Germinal center (tissue), 1 donor: ENCODE data around the gene PIK3R5.
"Not testable (repeated sequence)": the region's sequence is repeated elsewhere in the genome, so short reads cannot be mapped to it uniquely, and the experiment has no call there.

ENCODE experiments used
- DNase-seq: peaks from one replicate; pipeline ENCODE4 v3.0.0; 2012; ENCODE audit warnings: mixed read lengths, low spot score

Gene PIK3R5

DNA sequence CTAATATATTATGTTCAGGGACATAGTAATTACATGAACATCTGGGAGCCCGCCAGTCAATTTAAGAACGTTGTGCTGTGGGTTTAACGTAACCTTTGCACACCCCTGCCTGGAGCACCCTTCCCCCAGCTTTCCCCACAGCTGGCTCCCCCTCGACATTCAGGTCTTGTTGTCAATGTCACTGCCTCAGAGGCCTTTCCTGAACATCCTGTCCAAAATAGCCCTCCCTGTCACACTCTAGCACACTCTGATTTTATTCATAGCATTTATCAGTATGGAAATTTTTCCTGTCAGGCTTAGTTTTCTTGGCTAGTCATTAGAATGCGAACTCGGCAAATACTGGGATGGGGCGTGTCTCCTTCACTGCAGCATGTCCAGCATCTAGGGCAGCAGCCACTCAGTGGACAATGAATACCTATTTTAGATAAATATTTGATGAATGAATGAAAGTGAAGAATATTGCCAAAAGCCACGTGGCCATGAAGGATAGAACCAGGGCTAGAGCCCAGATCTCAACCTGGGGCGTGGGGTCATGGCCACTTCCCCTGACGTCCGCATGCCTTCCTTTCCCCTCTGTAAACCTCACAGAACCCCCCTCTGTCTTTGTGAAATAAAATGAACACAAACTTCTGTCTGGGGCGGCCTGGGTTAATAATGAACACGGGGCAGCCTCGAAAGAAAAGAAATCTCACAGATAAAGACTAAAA is 108.5 kb downstream of the PIK3R5 start:
- DNase-seq, result no peak

DNA sequence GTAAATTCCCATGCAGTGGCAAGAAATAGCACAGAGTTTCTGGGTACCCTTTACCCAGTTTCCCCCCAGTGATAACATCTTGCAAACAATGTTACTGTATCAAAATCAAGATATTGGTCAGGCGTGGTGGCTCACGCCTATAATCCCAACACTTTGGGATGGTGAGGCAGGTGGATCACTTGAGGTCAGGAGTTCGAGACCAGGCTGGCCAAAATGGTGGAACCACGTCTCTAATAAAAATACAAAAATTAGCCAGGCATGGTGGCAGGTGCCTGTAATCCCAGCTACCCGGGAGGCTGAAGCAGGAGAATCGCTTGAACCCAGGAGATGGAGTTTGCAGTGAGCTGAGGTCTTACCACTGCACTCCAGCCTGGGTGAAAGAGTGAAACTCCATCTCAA is 109.3 kb downstream of the PIK3R5 start:
- DNase-seq, result not testable (repeated sequence)

DNA sequence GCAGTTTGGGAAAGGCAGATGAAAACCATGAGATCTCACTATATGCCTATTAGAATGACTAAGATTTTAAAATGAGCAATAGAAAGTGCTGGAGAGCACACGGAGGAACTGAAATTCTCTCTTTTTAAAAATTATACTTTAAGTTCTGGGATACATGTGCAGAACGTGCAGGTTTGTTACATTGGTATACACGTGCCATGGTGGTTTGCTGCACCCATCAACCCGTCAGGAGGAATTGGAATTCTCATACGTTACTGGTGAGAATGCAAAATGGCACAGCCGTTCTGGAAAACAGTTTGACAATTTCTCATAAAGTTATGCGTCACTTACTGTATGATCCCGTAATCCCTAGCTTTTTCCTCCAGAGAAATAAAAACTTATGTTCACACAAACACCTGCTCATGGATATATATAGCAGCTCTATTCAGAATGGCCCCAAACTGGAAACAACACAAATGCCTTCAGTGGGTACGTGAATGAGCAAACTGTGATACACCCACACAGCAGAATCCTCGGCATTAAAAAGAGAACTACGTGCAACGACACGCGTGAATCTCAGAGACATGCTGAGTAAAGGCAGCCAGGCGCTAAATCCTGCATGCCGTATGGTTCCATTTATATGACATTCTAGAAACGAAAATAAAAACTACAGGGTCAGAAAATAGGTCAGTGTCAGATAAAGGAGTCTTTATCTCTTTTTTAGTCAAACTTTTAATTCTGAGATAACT is 109.9 kb downstream of the PIK3R5 start:
- DNase-seq, result no peak

DNA sequence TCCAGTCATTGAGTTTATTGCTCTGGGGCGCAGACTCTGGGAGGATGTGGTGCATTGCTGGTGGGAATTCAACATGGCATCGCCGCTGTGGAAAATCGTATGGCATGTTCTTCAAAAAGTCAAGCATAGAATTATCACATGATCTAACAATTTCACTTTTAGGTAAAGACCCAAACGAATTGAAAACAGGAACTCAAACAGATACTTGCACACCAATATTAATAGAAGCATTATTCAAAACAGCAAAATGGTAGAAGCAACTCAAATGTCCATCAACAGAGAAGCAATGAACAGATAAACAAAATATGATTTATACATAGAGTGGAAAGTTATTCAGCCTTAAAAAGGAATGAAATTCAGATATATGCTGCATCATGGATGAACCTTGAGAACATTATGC is 113.9 kb downstream of the PIK3R5 start:
- no peak for DNase-seq

DNA sequence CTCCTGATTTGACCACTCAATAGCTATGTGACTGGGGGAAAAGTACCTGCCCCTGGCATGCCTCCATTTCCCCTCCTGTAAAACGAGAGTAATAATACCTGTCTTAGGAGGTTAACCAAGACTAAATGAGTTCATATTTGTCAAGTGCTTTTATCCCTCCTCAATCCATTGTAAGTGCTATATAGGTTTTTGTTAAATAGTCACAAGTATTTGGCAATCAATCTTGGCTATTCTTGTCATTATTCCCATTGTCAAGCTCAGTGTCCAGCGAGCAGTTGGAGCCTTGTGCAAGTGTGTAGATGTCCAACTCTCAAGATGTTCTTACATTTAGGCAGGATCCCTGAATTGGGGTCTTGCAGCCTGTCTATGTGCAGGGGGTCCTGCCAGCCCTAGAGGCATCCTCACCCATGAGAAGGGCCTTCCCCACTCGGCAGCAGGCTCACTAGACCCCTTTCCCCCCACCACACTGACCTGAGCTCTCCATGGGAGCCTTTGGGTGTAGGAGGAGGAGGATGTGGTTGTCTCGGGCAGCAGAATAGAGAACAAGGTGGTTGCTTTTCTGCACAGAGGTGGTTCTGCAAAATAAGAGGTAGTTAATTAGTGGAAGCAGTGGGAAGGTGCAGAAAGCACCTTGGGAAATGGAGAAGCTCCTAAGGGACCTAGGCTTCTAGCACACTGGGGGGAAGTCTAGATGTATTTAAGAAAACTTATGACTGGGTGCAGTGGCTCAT is 116.0 kb downstream of the PIK3R5 start:
- no peak for DNase-seq

DNA sequence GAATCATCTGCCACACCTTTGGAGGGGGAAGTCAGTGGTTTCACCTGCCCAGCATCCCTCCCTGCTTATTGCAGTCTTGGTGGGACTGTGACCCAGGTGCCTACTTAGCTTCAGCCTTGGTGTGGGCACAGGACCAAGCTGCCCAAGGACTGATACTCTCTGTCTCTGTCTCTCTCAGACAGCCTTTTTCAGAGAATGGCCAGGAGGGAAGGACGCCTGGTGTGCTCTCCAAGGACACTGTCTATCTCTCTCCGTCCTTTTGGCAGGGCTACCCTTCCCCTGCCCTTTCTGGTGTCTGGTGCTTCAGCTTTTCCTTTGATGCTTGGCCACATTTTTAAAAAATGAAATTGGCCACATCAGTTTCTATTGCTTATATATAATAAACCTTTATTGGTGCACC is 117.6 kb downstream of the PIK3R5 start:
- no peak for DNase-seq

DNA sequence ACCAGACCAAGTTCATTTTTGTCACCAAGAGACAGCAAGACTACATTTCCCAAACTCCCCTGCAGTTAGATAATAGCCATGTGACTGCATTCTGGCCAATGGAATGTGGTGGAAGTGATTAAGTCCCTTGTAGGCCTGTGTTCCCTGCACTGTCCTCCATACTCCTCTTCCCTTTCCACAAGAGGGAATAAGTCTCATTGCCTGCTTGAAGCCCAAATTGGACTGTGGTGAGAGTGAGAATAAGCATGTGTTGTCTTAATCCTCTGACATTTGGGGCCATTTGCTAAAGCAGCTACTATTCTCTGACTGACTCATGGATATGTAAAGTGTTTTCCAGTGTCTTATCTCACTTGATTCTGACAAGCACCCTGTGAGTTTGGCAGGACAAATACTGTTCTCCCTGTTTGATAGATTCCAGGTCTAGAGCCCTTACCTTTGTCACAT is 118.7 kb downstream of the PIK3R5 start:
- no peak for DNase-seq

DNA sequence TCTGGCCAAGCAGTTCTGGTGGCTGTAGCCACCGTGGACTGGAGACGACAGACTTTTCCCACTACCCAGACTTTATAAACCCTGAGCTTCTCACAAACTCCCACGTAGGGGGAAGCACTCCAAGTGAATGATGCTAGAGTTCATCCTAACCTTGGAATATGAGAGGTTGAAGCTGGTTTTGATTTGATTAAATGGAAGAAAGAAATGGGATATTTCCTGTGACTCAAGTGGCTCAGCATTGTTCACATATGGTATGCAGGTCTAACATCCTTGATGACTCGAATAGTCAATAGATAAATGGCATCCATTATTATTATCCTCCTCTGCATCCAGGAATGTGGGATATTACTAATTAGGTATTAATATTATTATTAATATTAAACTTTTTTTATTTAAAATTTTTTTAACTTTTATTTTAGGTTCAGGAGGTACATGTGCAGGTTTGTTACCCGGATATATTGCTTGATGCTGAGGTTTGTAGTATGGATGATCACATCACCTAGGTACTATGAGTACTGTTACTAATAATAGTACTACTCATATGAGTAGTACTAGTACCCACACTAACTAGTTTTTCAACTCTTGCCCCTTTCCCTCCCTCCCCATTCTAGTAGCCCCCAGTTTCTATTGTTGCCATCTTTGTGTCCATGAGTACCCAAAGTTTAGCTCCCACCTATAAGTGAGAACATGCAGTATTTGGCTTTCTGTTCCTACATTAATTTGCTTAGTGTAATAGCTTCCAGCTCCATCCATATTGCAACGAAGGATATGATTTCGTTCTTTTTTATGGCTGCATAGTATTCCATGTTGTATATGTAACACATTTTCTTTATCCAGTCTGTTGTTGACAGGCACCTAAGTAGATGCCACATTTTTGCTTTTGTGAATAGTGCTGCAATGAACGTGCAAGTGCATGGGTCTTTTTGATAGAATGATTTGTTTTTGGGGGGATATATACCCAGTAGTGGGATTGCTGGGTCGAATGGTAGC is 121.0 kb downstream of the PIK3R5 start:
- DNase-seq, result no peak

DNA sequence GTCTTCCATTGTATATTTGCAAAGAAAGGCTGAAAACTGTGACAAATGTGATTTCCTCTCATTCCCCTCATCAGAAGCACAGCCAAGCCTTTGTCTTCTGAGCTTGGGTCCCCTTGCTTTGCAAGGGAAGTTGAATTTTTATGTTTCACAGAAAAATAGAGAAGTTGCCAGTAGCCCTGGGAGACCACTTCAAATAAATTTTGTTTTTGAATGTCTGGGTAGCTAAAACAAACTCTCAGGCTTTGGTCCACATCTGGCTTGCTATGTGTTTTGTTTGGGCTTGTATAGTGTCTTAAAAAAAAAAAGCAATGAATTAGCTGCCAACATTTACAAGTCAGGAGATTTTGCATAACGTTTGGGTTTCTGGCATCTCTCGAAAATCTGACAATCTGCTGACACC is 122.2 kb downstream of the PIK3R5 start:
- DNase-seq, result no peak

DNA sequence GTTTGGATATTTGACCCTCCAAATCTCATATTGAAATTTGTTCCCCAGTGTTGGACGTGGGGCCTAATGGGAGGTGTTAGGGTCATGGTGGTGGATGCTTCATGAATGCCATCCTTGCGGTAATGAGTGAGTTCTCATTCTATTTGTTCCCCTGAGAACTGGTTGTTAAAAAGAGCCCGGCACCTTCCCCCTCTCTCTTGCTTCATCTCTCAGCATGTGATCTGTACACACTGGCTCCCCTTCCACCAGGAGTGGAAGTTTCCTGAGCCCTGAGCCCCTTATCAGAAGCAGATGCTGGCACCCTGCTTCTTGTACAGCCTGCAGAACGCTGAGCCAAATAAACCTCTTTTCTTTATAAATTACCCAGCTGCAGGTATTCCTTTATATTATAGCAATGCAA is 123.7 kb downstream of the PIK3R5 start:
- no peak for DNase-seq

DNA sequence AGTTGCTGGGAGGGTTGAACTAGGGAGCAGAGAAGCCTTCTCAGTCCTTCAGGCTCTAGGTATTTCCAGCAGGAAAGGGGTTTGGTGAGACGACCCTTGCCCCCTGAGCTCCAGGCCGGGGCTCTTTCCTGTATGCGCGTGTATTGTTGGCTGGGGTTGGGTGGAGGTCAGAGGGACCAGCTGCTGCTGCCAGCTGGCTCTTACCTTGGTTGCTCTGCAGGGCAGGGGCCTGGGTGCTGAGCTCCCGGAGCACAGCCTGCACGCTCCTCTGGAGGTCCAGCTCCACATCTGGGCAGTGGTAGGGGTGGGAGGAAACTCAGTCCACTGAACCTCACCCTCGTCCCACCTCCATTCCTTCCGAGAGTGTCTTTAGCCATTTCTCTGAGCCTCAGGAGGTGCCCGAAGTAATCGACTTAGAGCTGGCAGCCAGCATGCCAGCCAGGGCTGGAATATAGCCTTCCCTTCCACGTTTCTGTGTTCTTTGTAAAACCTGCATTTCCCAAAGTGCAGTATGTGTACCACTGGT is 126.0 kb downstream of the PIK3R5 start:
- DNase-seq, result no peak

DNA sequence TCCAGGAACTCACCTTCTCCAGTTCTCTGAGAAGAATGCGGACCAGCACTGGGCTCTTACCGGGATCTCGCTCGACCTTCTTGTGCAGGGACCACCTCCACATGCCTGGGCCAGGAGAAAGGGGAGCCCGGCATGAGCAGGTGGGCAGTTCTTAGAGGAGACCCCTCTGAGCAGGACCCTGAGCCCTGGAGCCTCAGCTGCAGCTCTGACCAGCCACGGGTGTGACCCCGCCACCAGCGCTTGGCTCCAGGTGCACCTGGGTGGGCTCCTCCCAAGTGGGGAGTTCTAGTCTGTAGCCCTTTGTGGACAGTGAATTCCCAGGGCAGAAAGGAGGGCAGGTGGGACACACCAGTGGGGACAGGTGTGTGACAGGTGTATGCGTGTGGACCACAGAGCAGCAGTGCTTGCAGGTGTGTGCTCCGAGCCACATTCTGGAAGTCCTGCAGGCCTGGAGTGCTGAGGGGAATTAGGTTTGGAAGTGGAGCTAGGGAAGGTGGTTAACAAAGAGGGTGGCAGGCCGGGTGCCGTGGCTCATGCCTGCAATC is 126.9 kb downstream of the PIK3R5 start:
- no peak for DNase-seq

DNA sequence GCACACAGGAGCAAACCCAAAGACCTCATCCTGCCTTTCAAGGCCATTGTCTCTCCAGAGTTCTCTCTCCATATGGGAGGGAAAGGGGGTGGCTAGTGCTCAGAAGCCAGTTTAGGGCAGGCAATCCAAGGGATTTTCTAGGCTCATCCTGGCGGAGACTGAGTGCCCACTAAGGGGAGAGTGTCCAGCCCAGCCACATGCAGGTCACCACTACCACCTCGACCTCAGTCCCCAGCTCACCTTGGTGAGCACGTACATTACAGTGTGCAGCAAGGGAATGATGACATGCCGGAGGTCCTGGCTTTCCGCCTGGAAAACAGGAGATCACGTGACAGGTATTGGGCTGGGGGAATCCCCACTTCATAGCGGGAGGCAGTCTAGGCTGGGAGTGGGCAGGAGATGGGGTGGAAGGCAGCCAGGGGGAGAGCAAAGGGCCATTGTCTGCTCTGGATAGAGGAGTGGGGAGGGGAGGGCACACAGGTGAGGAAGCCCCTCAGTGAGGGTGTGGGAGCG is 127.9 kb downstream of the PIK3R5 start:
- no peak for DNase-seq

DNA sequence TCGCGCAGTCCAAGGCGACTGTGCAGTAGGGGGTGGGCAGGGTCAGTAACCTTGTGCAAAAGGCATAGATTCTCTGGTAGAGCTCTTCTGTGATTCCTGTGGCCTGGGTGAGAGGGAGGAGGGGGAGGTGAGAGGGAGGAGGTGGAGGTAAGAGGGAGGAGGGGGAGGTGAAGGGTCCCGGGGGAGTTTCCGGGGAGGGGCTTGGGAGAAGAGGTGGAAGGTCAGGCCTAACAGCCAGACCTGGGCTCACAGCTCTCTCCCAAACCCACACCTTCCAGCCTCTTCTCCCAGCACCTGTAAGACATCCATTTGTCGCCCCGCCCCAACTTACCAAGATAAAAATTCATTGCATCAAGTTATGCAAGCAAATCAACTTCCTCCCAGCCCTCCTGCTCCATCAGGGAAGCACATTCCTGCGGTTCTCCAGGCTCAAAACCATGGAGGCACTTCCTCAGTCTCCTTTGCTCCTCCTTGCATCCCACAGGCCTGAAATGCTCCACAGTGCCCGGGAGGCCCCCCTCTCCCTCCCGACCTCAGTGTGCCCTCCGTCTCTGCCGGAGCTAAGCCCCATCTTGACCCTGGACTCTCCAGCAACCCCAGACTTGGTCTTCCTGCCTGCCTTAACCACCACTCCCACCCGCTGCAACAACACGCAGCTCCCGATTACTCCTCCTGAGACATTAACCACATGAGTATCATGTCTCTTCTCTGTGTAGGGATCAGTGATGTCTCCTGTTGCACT is 128.5 kb downstream of the PIK3R5 start:
- DNase-seq, result no peak

DNA sequence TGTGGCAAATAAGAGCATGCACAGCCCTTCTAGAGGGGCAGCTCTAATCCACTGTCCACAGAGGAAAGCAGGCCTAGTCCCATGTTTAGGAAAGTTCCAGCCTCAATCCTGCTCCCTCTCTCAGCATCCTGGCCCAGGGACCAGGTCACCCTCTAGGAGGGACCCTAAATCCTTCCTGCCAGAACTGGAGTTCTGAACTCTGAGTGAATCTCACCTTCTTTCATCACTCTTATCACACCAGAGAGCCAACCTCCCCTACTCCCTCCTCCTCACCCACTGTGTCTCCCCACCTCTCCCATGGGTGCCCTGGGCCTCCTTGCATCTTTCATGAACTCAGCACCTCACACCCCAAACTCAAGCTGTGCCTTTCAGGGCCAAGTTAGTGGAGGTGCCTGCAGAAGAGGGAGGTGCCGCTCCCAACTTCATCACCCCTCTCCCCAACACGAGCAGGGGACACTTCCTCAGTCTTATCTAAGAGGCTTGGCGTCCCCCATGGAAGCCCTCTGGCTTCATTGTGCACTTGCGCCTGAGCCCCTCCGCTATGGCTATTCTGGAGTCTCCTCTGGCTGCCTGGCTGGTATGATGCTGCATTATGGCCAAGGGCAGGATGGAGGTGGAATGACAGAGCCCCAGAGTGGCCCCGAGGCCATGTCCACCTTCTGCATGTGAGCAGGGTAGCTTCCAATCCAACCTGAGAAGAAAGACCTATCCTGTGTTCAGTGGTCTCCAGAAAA is 129.7 kb downstream of the PIK3R5 start:
- no peak for DNase-seq

DNA sequence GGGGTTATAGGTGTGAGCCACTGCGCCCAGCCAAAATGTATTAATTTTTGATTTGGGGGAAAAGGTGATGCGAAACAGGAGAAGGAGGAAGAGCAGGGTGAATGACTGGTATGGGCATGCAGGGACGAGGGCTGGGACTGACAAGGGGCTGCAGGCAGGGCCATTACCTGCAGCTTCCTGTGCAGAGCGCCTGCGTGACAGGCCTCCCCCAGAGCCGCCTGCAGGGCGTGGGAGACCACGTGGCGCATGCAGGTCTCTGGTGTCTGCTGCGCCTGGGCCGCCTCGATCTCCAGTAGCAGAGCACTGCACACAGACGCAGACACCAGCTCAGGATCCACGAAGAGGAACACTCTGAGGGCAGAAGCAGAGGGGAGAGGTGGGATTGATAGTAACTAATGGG is 130.4 kb downstream of the PIK3R5 start:
- no peak for DNase-seq

DNA sequence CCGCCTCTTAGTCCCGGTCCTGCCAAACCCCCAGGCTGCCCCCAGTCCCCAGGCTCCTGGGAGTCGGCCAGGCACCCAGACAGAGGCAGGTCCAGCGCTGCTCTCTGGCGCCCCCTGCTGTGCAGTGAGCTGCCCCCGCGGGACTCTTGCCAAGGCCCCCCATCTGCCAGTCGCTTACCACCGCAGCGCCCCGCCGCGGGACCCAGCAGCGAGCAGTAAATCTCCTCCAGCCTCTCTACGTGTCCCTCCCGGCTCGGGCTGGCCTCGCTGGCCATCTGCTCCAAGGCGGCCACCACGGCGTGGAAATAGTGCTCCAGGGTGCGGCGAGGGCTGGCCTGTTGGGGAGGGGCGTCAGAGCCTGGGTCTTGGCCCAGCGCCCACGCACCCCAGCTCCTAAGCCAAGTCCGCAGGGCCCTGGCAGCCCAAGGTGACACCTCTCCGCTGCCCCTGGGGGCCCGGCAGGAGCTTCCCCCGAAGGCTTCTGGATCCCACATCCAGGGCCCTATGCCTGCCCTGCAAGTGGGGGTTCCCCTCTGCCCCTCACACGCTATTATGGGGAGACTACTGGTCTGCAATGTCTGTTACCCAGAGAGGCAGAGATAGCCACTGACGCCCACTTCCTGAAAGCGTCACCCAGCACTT is 132.7 kb downstream of the PIK3R5 start:
- peak; percentile 30 for DNase-seq

DNA sequence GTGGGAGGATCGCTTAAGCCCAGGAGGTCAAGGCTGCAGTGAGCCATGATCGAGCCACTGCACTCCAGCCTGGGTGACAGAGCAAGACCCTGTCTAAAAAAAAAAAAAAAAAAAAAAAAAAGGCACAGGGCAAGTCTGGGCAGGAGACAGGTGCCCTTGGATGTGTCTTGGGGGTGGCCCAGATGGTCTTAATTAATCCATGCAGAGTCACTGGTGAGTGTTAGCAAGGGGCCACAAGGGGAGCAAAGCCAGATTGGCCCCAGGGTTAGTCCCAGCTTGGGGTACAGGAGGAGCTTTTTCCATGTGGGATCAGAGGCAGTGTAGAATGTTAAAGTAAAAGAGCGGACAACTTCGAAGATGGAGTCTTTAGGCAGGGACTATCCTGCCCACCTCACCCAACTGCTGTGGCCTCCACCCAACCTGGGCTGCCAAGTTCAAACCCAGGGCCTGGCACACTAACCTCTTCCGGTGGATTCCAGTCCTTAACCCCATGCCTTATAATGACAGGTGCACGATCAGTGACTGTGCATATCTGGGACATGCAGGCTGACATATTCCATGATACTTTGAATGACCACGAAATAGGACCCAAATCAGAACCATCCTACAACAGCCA is 134.2 kb downstream of the PIK3R5 start:
- no peak for DNase-seq

DNA sequence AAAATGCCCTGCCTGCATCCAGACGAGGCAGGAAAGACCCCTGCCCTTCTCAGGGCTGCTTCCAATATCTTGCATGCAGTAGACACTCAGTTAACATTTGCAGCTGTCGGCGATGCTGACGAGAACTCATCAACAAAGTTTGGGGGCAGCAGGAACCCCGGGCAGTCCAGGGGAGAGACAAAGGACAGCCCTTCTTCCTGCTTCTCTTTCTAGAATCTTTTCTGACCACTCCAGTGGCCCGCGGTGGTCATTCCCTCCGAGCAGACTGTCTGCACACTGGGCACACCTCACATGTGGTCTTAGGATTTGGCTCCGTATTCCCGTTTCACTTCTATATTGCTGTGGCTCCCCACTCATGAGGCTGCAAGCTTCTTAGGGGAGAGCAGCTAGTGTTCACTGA is 135.4 kb downstream of the PIK3R5 start:
- DNase-seq, result no peak
